Measurements from ENCODE around the gene DOCK3. TPM values are rescaled to one million over a fixed set of nuclear protein-coding genes. Genes with fewer than 3 reads are reported as not detected.

The DOCK3 gene, protein sequence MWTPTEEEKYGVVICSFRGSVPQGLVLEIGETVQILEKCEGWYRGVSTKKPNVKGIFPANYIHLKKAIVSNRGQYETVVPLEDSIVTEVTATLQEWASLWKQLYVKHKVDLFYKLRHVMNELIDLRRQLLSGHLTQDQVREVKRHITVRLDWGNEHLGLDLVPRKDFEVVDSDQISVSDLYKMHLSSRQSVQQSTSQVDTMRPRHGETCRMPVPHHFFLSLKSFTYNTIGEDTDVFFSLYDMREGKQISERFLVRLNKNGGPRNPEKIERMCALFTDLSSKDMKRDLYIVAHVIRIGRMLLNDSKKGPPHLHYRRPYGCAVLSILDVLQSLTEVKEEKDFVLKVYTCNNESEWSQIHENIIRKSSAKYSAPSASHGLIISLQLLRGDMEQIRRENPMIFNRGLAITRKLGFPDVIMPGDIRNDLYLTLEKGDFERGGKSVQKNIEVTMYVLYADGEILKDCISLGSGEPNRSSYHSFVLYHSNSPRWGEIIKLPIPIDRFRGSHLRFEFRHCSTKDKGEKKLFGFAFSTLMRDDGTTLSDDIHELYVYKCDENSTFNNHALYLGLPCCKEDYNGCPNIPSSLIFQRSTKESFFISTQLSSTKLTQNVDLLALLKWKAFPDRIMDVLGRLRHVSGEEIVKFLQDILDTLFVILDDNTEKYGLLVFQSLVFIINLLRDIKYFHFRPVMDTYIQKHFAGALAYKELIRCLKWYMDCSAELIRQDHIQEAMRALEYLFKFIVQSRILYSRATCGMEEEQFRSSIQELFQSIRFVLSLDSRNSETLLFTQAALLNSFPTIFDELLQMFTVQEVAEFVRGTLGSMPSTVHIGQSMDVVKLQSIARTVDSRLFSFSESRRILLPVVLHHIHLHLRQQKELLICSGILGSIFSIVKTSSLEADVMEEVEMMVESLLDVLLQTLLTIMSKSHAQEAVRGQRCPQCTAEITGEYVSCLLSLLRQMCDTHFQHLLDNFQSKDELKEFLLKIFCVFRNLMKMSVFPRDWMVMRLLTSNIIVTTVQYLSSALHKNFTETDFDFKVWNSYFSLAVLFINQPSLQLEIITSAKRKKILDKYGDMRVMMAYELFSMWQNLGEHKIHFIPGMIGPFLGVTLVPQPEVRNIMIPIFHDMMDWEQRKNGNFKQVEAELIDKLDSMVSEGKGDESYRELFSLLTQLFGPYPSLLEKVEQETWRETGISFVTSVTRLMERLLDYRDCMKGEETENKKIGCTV (N-terminal part only)
- total RNA-seq (2021) = 7.0 and 8.3 TPM in 2 replicates
- long read RNA-seq, partial matches to known transcripts = 1 of 12 reads
- long read RNA-seq, other reads (novel, unspliced or antisense) = 11 of 12 reads

- Histone ChIP-seq H3K27me3 (ENCODE audit: insufficient read depth, low read length) (peaks cover 3% of the 10 kb centered on the region; the same call in 1 of the 2 replicates), H3K4ac (ENCODE audit: low read depth, low read length) (no peak within 1 kb of the TSS), H3K14ac (ENCODE audit: insufficient read depth, low read length) (peak within 1 kb of the TSS; percentile 83), H3K9me3 (ENCODE audit: control insufficient read depth, low read depth, low read length) (no peaks in the 10 kb centered on the region), H4K5ac (ENCODE audit: insufficient read length, low read depth, low read length) (no peak within 1 kb of the TSS), H3K56ac (ENCODE audit: insufficient read length, low read depth, low read length) (no peak within 1 kb of the TSS), H2BK12ac (ENCODE audit: insufficient read length, low read depth, low read length) (no peak within 1 kb of the TSS), H3K9ac (ENCODE audit: extremely low read depth, insufficient read length, low read length) (no peak within 1 kb of the TSS), H3K23ac (ENCODE audit: insufficient read length, low read depth, low read length) (no peak within 1 kb of the TSS), H3T11ph (ENCODE audit: low read length) (no peak within 1 kb of the TSS), H3K79me2 (ENCODE audit: insufficient read depth, low read length) (no peaks in the 10 kb centered on the region), H3K27ac (ENCODE audit: insufficient read length, low read depth, low read length) (no peak within 1 kb of the TSS), H4K20me1 (ENCODE audit: control insufficient read depth, insufficient read depth, insufficient read length) (no peaks in the 10 kb centered on the region), H3K23me2 (ENCODE audit: insufficient read length, low read depth, low read length, poor library complexity, severe bottlenecking) (peaks cover 4% of the 10 kb centered on the region), H2BK15ac (ENCODE audit: low read depth, low read length) (no peak within 1 kb of the TSS), H3K79me1 (ENCODE audit: insufficient read depth, low read depth, low read length, poor library complexity, severe bottlenecking) (no peaks in the 10 kb centered on the region), H2BK5ac (ENCODE audit: insufficient read length, low read length) (no peak within 1 kb of the TSS), H2AFZ (ENCODE audit: low read length) (no peak within 1 kb of the TSS), H2BK120ac (ENCODE audit: low read depth, low read length, poor library complexity, severe bottlenecking) (no peak within 1 kb of the TSS), H2AK5ac (ENCODE audit: insufficient read length, low read length) (no peak within 1 kb of the TSS), H4K8ac (replicated peaks; ENCODE audit: insufficient read length, low read depth, low read length) (no peak within 1 kb of the TSS), H3K18ac (ENCODE audit: insufficient read length, low read depth, low read length) (no peak within 1 kb of the TSS), H4K91ac (ENCODE audit: insufficient read length, low read depth, low read length) (no peak within 1 kb of the TSS), H3K4me1 (ENCODE audit: insufficient read depth, low read length) (no peaks in the 10 kb centered on the region), H2BK20ac (ENCODE audit: low read depth, low read length, poor library complexity, severe bottlenecking) (no peak within 1 kb of the TSS), H3K4me2 (ENCODE audit: insufficient read depth, insufficient read length, low read length) (peak within 1 kb of the TSS; percentile 66)
- peak within 1 kb of the TSS; percentile 67 to 84 for H3K4me3 Mint-ChIP-seq
- H3K27ac Mint-ChIP-seq = no peak within 1 kb of the TSS
- TF ChIP-seq, protein P1, sequence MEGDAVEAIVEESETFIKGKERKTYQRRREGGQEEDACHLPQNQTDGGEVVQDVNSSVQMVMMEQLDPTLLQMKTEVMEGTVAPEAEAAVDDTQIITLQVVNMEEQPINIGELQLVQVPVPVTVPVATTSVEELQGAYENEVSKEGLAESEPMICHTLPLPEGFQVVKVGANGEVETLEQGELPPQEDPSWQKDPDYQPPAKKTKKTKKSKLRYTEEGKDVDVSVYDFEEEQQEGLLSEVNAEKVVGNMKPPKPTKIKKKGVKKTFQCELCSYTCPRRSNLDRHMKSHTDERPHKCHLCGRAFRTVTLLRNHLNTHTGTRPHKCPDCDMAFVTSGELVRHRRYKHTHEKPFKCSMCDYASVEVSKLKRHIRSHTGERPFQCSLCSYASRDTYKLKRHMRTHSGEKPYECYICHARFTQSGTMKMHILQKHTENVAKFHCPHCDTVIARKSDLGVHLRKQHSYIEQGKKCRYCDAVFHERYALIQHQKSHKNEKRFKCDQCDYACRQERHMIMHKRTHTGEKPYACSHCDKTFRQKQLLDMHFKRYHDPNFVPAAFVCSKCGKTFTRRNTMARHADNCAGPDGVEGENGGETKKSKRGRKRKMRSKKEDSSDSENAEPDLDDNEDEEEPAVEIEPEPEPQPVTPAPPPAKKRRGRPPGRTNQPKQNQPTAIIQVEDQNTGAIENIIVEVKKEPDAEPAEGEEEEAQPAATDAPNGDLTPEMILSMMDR (conservative IDR thresholded peaks at IDR 0.05) = no peak
- H3K36me3 Mint-ChIP-seq (ENCODE audit: insufficient read depth in 1 of 3, low read depth in 3 of 3) = no peaks in the 10 kb centered on the region; a peak in 1 of 7 replicates
- H3K9me3 Mint-ChIP-seq = no peaks in the 10 kb centered on the region
- WGBS (ENCODE audit: extremely low coverage, insufficient read length, low lambda C conversion rate) = no CpG with 5 or more reads among the region's 89 CpGs
- peaks cover 31% of the 10 kb centered on the region for H3K27me3 Mint-ChIP-seq (ENCODE audit: low read depth)
- peaks cover 38 to 40% of the 10 kb centered on the region in 2 experiments for H3K4me1 Mint-ChIP-seq
- DNase-seq = peak; percentile 49
These were observed at the start of gene DOCK3 for GRCh38 chr3:50674349-50675178. Gene DOCK3 (plus strand): TSS chr3:50674927. CDS start chr3:50675264, 337 bp downstream.

All from H9 (cell line).